ENCODE results near the gene ADAMTS5.

ADAMTS5 gene

GRCh38 chr21:26883768-26884167 is 83.1 kb downstream of the ADAMTS5 start:
- DNase-seq: no peak

- peak; percentile 26 for DNase-seq
These were observed 85.2 kb downstream of the ADAMTS5 start for GRCh38 chr21:26881504-26882228.

GRCh38 chr21:26877018-26877417 is 89.9 kb downstream of the ADAMTS5 start:
- peak; percentile 1 for DNase-seq

GRCh38 chr21:26874347-26874746 is 92.5 kb downstream of the ADAMTS5 start:
- no peak for DNase-seq
